IPS-20b (cell line): ENCODE measurements around the gene S1PR3.

Experiments
- H3K27ac ChIP-seq: one replicate; pipeline ENCODE4 v1.5.1; 2013; ENCODE audit warnings: low read length
- H3K27me3 ChIP-seq: 2 replicates; pipeline ENCODE4 v1.6.1; 2013; ENCODE audit warnings: mild to moderate bottlenecking, low read length, inconsistent platforms; ENCODE audit not compliant: insufficient read depth
- H3K36me3 ChIP-seq: 2 replicates; pipeline ENCODE4 v1.6.1; 2013; ENCODE audit warnings: low read depth, mild to moderate bottlenecking, inconsistent platforms, low read length, moderate library complexity; ENCODE audit not compliant: insufficient read depth
- H3K4me1 ChIP-seq: 2 replicates; pipeline ENCODE4 v1.6.1; 2013; ENCODE audit warnings: mild to moderate bottlenecking, control low read depth, inconsistent platforms, low read length, moderate library complexity; ENCODE audit not compliant: insufficient read depth
- H3K4me3 ChIP-seq: 2 replicates; pipeline ENCODE4 v1.5.1; 2013; ENCODE audit warnings: mild to moderate bottlenecking, low read length, inconsistent platforms
- H3K9ac ChIP-seq: 2 replicates; pipeline ENCODE4 v1.6.1; 2013; ENCODE audit warnings: low read depth, mild to moderate bottlenecking, inconsistent platforms, low read length, moderate library complexity
- H3K9me3 ChIP-seq: 2 replicates; pipeline ENCODE4 v1.6.1; 2013; ENCODE audit warnings: mild to moderate bottlenecking, low read depth, low read length, inconsistent platforms; ENCODE audit not compliant: insufficient read depth

S1PR3 gene

DNA sequence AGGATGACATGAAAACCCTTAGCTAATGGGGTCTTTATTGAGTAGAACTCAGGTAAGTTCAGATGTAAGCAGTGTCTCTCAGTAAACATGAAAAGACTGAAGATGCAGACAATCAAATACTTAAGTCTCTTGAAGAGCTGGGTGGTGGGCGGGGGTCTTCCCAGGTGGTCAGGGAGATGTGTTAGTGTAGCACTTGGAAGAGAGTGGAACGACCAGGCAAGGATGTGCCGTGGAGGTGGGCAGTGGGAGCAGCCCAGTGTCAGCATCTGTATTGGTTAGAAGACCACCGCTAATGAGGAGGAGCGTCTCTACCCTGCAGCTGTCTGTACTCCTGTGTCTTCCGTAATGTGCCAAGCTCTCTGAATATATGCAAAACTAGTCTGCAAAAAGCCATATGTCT, 4.4 kb downstream of the S1PR3 start:
- no peak overlapping the region for H3K9ac ChIP-seq
- H3K4me1 ChIP-seq: no peaks in the 10 kb centered on the region
- H3K4me3 ChIP-seq: no peak overlapping the region
- peaks cover 16% of the 10 kb centered on the region for H3K27me3 ChIP-seq
- H3K36me3 ChIP-seq: peaks cover 3% of the 10 kb centered on the region; the same call in 1 of the 2 replicates
- no peak overlapping the region for H3K27ac ChIP-seq
- H3K9me3 ChIP-seq: no peaks in the 10 kb centered on the region

DNA sequence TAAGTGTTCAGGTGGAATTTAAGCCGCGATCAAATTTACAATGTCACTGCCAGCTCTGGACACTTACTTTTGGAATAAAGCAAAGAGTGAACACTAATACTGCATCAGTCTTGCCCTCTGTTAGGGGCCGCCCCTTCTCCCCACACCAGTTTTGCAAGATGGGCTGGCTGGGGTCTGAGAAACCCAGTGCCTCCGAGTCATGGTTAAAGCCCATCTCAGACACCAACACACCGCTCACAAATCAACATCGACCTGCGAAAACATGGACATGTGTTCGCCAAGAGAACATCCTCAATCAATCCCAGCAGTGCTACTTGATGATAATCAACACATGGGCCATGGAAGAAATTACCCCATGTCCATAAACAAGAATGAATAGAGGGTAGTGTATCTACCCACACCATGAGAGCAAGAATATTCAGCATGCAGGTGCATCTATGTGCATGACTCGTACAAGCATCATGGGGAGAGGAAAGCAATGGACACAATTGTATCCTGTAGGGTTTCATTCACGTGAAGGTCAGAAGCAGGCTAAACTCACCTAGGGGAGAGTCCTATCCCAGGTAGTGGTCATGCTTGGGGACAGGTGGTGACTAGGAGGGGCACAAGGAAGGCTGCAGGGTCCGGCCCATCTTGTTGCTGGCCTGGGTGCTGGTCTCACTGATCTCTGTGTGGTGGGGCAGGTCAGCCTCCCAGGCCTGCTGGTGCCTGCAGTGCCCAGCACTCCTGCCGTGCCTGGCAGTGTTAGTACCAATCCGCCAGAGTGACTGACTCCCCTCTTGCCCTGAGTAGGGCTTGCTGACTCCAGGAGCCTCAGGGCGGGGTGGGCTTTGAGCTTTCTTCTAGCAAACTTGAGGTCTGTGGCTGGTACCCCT, 5.0 kb downstream of the S1PR3 start:
- no peaks in the 10 kb centered on the region for H3K9me3 ChIP-seq
- no peak overlapping the region for H3K4me3 ChIP-seq
- no peaks in the 10 kb centered on the region for H3K4me1 ChIP-seq
- no peak overlapping the region for H3K27ac ChIP-seq
- H3K36me3 ChIP-seq: peaks cover 3% of the 10 kb centered on the region; the same call in 1 of the 2 replicates
- no peak overlapping the region for H3K9ac ChIP-seq
- peaks cover 16% of the 10 kb centered on the region for H3K27me3 ChIP-seq

DNA sequence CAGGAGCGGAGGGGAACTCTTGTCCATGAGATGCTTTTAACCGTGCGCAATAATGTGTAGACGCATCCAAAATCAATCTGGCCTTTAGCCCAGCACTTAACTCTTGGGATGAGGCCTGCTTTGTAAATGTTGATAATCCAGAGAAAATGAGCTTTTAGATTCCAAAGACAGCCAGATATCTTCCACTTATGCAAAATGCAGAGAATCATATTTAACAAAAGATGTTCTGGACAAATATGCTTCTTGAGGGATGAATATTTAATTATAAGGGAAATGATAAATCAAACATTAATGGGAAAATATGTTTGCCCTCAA, 5.6 kb downstream of the S1PR3 start:
- Histone ChIP-seq H3K27me3 (peaks cover 14% of the 10 kb centered on the region), H3K4me3 (no peak overlapping the region), H3K9ac (no peak overlapping the region), H3K9me3 (no peaks in the 10 kb centered on the region), H3K36me3 (peaks cover 3% of the 10 kb centered on the region; the same call in 1 of the 2 replicates), H3K4me1 (no peaks in the 10 kb centered on the region), H3K27ac (no peak overlapping the region)

DNA sequence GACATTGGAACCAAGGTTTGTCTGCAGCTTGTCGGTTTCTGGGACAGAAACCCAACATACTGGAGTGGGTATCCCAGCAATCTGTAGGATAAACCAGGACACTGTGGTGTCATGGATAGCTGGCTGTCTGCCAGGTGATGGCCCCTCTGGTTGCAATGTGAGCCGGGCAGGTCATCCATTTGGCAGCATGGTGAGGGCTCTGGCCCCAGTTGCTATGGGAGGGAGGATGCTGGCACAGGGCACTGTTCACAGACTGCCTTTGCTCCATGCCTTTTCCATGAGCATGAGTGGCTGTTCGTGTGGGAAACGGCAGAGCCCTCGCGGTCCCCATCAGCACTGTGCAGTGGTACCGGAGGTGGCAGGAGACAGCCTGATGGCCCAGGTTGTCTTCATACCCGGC, 6.4 kb downstream of the S1PR3 start:
- H3K4me1 ChIP-seq: no peaks in the 10 kb centered on the region
- peaks cover 6% of the 10 kb centered on the region for H3K36me3 ChIP-seq
- no peak overlapping the region for H3K9ac ChIP-seq
- no peak overlapping the region for H3K4me3 ChIP-seq
- no peaks in the 10 kb centered on the region for H3K9me3 ChIP-seq
- peaks cover 7% of the 10 kb centered on the region for H3K27me3 ChIP-seq
- H3K27ac ChIP-seq: no peak overlapping the region

DNA sequence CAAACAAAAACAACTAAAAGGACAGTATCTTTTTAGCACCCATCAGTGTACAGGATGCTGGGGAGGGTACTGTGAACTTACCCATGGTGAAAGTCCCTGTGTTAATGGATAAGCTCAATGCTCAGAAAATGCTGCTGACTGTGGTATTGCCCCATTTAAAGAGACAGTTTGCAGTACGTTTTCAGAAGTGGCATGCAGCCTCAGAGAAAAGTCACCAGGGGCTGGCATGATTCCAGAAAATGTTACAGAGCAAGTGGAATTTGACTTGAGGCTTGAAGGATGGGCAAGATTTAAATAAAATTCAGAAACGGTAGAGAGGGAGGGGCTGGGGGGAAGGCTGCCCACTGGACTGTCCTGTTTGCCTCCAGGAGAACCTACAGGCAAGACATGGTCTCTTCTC, 7.2 kb downstream of the S1PR3 start:
- H3K4me1 ChIP-seq: no peaks in the 10 kb centered on the region
- H3K9ac ChIP-seq: no peak overlapping the region
- no peaks in the 10 kb centered on the region for H3K27me3 ChIP-seq
- H3K27ac ChIP-seq: no peak overlapping the region
- H3K36me3 ChIP-seq: peaks cover 9% of the 10 kb centered on the region
- H3K9me3 ChIP-seq: no peaks in the 10 kb centered on the region
- no peak overlapping the region for H3K4me3 ChIP-seq

DNA sequence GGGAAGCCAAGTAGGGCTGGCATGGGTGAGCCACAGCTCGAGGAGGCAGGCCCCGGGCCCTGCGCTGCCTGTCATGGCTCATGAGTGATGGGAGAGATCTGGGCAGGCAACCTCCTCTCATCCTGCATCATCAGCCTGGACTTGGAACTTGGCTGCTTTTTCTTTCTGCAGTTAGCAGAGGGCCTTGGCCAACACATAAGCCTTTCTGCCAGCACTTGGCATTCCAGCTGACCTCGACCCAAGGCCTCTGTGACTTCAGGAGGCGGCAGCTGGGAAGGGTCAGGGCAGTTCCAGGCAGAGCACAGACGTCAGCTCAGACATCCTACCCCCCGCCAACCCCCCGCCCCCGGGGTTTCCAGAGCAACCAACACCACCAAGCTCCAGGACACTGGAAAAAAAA, 7.6 kb downstream of the S1PR3 start:
- Histone ChIP-seq H3K27ac (no peak overlapping the region), H3K9ac (no peak overlapping the region), H3K36me3 (peaks cover 9% of the 10 kb centered on the region), H3K4me3 (no peak overlapping the region), H3K9me3 (no peaks in the 10 kb centered on the region), H3K27me3 (no peaks in the 10 kb centered on the region), H3K4me1 (no peaks in the 10 kb centered on the region)

DNA sequence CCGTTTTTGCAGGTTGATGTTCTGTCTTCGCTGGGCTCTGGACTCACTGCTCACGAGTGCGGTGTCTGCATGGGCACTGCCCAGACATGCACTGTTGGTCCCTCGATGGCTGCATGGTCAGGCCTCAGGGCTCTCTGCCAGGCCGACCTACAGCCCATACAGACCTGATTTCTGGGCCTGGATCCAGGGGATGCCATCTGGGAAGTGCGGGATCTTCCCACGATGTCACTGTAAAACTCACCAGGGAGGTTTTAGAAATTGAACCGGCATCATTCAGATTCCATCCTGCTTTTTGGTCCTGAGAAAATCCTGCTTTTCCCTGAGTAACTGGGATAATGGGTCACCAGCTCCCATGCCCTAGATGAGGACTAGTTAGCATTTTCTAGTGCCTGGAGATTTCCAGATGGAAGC, 9.1 kb downstream of the S1PR3 start:
- H3K27ac ChIP-seq: no peak overlapping the region
- H3K36me3 ChIP-seq: peaks cover 9% of the 10 kb centered on the region
- H3K27me3 ChIP-seq: no peaks in the 10 kb centered on the region
- no peak overlapping the region for H3K9ac ChIP-seq
- H3K4me3 ChIP-seq: no peak overlapping the region
- no peaks in the 10 kb centered on the region for H3K9me3 ChIP-seq
- no peaks in the 10 kb centered on the region for H3K4me1 ChIP-seq

DNA sequence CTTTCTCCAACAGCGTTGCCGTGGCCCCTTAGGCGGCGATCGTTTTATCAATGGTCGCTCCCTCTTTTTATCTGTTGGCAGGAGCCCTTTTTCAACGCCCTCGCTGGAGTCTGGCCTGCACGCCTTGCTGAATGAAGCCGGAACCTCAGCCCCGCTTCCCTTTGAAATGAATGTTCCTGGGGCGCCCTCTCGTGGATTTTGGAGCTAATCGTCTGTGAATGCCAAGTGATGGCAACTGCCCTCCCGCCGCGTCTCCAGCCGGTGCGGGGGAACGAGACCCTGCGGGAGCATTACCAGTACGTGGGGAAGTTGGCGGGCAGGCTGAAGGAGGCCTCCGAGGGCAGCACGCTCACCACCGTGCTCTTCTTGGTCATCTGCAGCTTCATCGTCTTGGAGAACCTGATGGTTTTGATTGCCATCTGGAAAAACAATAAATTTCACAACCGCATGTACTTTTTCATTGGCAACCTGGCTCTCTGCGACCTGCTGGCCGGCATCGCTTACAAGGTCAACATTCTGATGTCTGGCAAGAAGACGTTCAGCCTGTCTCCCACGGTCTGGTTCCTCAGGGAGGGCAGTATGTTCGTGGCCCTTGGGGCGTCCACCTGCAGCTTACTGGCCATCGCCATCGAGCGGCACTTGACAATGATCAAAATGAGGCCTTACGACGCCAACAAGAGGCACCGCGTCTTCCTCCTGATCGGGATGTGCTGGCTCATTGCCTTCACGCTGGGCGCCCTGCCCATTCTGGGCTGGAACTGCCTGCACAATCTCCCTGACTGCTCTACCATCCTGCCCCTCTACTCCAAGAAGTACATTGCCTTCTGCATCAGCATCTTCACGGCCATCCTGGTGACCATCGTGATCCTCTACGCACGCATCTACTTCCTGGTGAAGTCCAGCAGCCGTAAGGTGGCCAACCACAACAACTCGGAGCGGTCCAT, 10.0 kb downstream of the S1PR3 start:
- no peak overlapping the region for H3K9ac ChIP-seq
- H3K27ac ChIP-seq: no peak overlapping the region
- peaks cover 8% of the 10 kb centered on the region for H3K36me3 ChIP-seq
- H3K27me3 ChIP-seq: no peaks in the 10 kb centered on the region
- H3K4me3 ChIP-seq: peak overlapping the region; percentile 35; the same call in 1 of the 2 replicates
- no peaks in the 10 kb centered on the region for H3K9me3 ChIP-seq
- H3K4me1 ChIP-seq: no peaks in the 10 kb centered on the region

DNA sequence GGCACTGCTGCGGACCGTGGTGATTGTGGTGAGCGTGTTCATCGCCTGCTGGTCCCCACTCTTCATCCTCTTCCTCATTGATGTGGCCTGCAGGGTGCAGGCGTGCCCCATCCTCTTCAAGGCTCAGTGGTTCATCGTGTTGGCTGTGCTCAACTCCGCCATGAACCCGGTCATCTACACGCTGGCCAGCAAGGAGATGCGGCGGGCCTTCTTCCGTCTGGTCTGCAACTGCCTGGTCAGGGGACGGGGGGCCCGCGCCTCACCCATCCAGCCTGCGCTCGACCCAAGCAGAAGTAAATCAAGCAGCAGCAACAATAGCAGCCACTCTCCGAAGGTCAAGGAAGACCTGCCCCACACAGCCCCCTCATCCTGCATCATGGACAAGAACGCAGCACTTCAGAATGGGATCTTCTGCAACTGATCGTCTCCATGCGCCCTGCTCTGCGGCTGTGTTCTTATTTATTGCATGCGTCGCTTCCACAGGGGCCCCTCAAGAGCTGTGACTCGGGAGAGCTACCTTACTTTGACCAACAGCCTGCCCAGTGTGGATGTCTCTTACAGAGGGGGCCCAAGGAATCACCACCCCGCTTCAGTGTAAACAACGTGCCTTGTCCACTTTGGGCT, 10.8 kb downstream of the S1PR3 start:
- Histone ChIP-seq H3K27ac (no peak overlapping the region), H3K4me1 (no peaks in the 10 kb centered on the region), H3K36me3 (peaks cover 6% of the 10 kb centered on the region; the same call in 1 of the 2 replicates), H3K9ac (no peak overlapping the region), H3K9me3 (no peaks in the 10 kb centered on the region), H3K4me3 (no peak overlapping the region), H3K27me3 (no peaks in the 10 kb centered on the region)

DNA sequence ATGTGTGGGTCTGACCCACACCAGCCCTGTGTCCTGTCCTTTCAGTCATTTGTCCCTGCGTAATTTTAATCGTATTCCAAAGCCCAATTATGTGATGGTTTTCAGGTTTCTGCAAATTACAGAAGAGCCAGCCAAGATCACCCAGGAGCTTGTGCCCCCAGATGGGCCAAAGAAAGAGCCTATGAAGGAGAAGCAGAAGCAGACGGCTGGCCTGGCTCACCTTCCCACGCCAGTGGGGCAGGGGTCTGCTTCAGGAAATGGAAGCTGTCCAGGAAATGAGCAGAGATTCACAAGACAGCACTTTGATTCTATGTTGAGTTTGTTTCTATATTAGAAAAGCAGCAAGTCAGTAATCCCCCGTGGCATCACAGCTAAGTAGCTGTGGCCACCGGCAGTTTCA, 11.7 kb downstream of the S1PR3 start:
- peaks cover 2% of the 10 kb centered on the region; the same call in 1 of the 2 replicates for H3K4me1 ChIP-seq
- H3K27ac ChIP-seq: no peak overlapping the region
- no peak overlapping the region for H3K9ac ChIP-seq
- H3K4me3 ChIP-seq: no peak overlapping the region
- no peaks in the 10 kb centered on the region for H3K9me3 ChIP-seq
- H3K27me3 ChIP-seq: no peaks in the 10 kb centered on the region
- H3K36me3 ChIP-seq: peaks cover 6% of the 10 kb centered on the region; the same call in 1 of the 2 replicates

DNA sequence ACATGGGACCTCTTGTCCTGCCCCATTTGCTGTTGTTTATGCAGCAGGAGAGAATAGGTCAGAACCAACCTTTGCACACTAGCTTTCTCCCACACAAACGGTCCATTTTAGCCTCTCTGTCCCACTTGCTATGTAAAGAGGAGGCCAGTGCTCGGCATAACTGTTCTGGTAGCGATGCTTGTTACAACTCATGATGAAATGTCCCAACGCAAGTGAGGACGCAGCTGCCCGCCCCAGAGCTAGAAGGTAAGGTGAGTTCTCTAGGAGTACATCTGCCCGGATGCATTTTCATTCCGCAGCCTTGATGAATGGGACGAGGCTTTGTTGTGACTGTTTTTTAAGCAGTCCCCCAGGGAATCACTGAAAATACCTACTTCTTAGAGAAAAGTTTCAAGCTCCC, 14.1 kb downstream of the S1PR3 start:
- H3K27me3 ChIP-seq: no peaks in the 10 kb centered on the region
- no peaks in the 10 kb centered on the region for H3K9me3 ChIP-seq
- H3K4me3 ChIP-seq: no peak overlapping the region
- H3K9ac ChIP-seq: no peak overlapping the region
- no peak overlapping the region for H3K27ac ChIP-seq
- H3K36me3 ChIP-seq: peaks cover 6% of the 10 kb centered on the region; the same call in 1 of the 2 replicates
- H3K4me1 ChIP-seq: peaks cover 8% of the 10 kb centered on the region; the same call in 1 of the 2 replicates
